ENCODE data around the gene C1orf232. TPM values are rescaled to one million over a fixed set of nuclear protein-coding genes. Genes with fewer than 3 reads are reported as not detected.

The C1orf232 gene
- total RNA-seq, 2 experiments from 2014 or later, result not detected

GRCh38 chr1:26134466-26134865 lies 34.3 kb downstream of the C1orf232 start:
- ChIA-PET CTCF (interaction anchor here (0.7 kb wide), 1 partner anchor 1780 kb away, joined by 4 read pairs; no protein-coding TSS in a partner anchor), POLR2A (no interaction called here)

DNA sequence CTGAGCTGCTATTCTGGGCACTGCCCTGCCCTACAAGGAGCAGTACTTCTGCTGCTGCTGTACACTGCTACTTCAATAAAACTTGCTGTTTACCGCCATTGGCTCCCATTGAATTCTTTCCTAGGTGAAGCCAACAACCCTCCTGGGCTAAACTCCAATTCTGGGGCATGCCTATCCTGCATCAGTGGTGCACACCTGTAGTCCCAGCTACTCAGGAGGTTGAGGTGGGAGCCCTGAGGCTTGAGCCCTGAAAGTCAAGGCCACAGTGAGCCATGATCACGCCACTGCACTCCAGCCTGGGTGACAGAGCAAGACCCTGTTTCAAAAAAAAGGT lies 36.0 kb downstream of the C1orf232 start:
- CTCF ChIA-PET, result no interaction called here
- POLR2A ChIA-PET, result no interaction called here

DNA sequence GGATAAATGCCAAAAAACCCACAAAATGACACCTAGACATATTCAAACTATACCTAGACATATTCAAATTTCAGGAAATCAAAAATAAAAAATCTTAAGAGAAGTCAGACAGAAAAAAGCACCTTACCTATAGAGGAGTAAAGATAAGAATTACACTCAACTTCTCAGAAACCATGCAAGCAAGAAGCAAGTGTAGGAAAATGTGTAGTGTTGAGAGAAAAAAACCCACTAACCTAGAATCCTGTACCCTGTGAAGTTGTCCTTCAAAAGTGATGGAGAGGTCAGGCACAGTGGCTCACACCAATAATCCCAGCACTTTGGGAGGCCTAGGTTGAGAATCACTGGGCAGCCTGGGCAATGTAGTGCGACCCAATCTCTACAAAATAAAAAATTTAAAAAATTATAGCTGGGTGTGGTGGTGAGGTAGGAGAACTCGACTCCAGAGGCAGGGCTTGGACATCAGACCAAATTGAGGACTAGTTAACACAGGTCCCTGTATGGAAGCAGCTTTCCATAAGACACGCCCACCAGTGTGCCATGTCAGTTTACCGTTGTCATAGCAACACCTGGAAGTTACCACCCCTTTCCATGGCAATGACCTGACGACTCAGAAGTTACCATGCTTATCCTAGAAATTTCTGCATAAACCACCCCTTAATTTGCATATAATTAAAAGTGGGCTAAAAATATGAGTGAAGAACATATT lies 36.5 kb downstream of the C1orf232 start:
- POLR2A ChIA-PET, result no interaction called here
- CTCF ChIA-PET, result no interaction called here

DNA sequence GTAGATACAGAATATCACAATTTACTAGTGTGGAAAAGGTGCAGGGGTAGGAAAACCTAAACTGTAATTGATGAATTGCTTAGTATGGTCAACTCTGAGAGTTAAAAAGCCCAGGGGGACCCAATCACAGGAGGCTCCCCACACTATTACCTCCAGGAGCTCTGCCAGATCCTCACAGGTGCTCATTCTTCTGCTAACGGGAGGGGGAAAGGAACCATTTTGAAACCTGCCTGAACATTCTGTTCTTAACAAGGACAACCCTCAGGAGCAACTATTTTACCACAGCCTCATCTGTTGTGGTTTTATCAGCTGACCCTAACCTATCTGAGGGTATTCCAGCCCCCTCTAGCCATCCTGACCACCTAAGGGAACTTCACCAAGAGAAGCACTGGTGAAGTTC lies 38.1 kb downstream of the C1orf232 start:
- ChIA-PET CTCF (interaction anchor here (0.6 kb wide), 1 partner anchor 72 kb away, joined by 4 read pairs; no protein-coding TSS in a partner anchor), POLR2A (no interaction called here)

- ChIA-PET CTCF (no interaction called here), POLR2A (no interaction called here)
Observed at GRCh38 chr1:26129778-26130177, 39.0 kb downstream of the C1orf232 start.

DNA sequence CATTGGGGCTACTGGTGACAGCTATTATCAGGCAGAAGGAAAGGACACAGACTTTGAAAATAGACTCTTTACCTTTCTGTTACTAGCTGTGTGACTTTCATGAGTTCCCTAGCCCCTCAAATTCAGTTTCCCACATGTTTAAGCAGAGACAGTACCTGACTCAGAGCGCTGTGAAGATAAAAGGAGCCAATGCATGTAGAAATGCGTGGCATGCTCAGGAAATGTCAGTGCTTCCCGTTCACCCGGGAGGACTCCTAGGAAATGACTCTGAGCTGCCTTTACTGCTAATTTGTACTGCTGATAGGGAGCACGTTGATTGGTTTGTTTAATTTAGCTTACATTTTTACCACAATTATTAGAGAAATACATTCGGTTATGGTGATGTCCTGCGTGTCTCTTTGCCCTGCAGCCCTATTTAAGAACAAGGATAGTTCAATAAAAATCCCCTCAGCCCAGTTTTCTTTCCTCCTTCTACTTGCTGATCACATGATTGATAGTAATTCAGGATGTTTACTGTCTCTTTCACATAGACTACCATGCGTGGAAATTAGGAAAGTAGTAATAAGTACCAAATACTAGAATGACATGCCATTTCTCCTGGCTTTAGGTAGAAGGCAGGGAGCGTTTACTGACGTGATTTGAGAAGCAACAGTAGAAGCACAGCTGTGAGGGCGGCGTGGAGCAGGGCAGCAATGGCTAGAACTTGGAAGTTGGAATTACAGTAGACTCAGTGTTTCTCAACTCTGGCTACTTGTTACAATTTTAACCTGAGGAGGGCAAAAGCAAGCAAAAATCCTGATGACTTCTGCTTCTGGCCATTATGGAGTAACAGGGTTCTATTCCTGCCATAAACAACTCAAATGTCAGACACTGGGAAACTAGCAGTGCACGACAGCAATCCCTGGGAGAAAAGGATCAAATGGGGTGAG lies 41.3 kb downstream of the C1orf232 start:
- CTCF ChIA-PET, result interaction anchor here (0.7 to 2.4 kb wide), 5 partner anchors 9 to 161 kb away, joined by 3 to 15 read pairs (median 4); no protein-coding TSS in a partner anchor
- POLR2A ChIA-PET, result interaction anchor here (0.6 kb wide), 1 partner anchor 267 kb away, joined by 6 read pairs; no protein-coding TSS in a partner anchor

DNA sequence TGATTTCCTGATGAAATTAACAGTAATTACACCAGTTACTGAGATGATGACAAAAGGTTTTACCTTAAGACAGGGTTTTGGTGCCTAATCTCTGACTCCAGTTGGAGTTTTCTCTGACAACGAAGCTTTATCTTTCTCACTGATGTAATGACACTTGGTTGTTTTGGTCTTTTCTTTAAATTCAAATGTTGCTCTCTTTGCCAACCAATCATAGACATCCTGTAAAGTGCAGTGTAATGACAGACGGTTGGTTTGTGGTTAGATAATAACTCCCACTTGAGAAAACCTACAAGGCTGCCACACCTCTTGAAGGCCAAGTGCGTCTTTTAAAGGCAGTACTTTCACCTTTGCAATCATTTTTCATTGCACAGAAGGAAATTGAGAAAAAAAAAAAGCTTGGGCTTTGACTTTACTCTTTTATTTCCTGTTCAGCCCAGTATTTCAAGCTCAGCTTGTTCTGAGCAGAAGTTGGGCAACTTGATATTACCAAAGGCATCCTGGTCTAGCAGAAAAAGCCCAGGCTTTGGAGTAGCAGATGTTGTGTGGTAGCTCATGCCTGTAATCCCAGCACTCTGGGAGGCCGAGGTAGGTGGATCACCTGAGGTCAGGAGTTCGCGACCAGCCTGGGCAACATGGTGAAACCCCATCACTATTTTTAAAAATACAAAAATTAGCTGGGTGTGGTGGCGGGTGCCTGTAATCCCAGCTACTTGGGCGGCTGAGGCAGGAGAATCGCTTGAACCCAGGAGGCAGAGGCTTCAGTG lies 42.3 kb downstream of the C1orf232 start:
- POLR2A ChIA-PET, result interaction anchor here (0.6 to 0.9 kb wide), 4 partner anchors 14 to 268 kb away, joined by 3 to 6 read pairs (median 4); partner anchors contain the start of gene PDIK1L

GRCh38 chr1:26125946-26126320 lies 42.8 kb downstream of the C1orf232 start:
- POLR2A ChIA-PET, result interaction anchor here (0.6 to 0.9 kb wide), 2 partner anchors 14 to 15 kb away, joined by 3 to 4 read pairs; partner anchors contain the start of gene PDIK1L

More for the DNA sequence above, 42.3 kb downstream of the C1orf232 start:
- CTCF ChIA-PET, result interaction anchor here (0.7 to 2.4 kb wide), 6 partner anchors 8 to 162 kb away, joined by 3 to 15 read pairs (median 4); no protein-coding TSS in a partner anchor

GRCh38 chr1:26125382-26125781 lies 43.4 kb downstream of the C1orf232 start:
- ChIA-PET CTCF (interaction anchor here (0.9 to 1.1 kb wide), 2 partner anchors 20 to 38 kb away, joined by 3 read pairs; no protein-coding TSS in a partner anchor), POLR2A (no interaction called here)

More at GRCh38 chr1:26125946-26126320, 42.8 kb downstream of the C1orf232 start:
- CTCF ChIA-PET, result interaction anchor here (0.9 to 2.4 kb wide), 4 partner anchors 8 to 38 kb away, joined by 3 to 15 read pairs (median 4); no protein-coding TSS in a partner anchor

GRCh38 chr1:26124418-26125331 lies 44.1 kb downstream of the C1orf232 start:
- ChIA-PET POLR2A (no interaction called here), CTCF (interaction anchor here (1.0 to 1.1 kb wide), 2 partner anchors 20 to 21 kb away, joined by 3 read pairs; no protein-coding TSS in a partner anchor)

- ChIA-PET POLR2A (interaction anchor here (0.5 to 1.0 kb wide), 2 partner anchors 12 to 393 kb away, joined by 3 to 4 read pairs; partner anchors contain the start of gene PDIK1L), CTCF (interaction anchor here (0.6 to 1.0 kb wide), 3 partner anchors 22 to 268 kb away, joined by 3 to 4 read pairs (median 4); no protein-coding TSS in a partner anchor)
Observed at GRCh38 chr1:26122988-26123973, 45.5 kb downstream of the C1orf232 start.

DNA sequence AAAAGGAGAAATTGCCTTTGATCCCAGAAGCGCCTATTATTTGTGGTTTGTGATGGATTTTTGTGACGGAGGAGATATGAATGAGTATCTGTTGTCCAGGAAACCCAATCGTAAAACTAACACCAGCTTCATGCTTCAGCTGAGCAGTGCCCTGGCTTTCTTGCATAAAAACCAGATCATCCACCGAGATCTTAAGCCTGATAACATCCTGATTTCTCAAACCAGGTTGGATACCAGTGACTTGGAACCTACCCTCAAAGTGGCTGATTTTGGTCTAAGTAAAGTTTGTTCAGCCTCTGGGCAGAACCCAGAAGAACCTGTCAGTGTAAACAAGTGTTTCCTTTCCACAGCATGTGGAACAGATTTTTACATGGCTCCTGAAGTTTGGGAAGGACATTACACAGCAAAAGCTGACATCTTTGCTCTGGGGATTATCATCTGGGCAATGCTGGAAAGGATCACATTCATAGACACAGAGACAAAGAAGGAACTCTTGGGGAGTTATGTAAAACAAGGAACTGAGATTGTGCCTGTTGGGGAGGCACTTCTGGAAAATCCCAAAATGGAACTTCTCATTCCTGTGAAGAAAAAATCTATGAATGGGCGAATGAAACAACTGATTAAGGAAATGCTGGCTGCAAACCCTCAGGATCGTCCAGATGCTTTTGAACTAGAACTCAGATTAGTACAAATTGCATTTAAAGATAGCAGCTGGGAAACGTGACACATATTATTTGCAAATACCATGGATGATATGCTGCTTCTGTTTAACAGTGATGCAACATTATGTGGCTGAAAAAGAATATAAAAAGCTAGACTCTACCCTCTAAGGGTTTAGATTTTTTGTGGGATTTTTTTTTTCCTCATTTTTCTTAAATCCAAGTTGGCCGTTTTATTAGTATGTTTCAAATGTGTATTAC lies 46.6 kb downstream of the C1orf232 start:
- POLR2A ChIA-PET, result no interaction called here
- CTCF ChIA-PET, result no interaction called here

DNA sequence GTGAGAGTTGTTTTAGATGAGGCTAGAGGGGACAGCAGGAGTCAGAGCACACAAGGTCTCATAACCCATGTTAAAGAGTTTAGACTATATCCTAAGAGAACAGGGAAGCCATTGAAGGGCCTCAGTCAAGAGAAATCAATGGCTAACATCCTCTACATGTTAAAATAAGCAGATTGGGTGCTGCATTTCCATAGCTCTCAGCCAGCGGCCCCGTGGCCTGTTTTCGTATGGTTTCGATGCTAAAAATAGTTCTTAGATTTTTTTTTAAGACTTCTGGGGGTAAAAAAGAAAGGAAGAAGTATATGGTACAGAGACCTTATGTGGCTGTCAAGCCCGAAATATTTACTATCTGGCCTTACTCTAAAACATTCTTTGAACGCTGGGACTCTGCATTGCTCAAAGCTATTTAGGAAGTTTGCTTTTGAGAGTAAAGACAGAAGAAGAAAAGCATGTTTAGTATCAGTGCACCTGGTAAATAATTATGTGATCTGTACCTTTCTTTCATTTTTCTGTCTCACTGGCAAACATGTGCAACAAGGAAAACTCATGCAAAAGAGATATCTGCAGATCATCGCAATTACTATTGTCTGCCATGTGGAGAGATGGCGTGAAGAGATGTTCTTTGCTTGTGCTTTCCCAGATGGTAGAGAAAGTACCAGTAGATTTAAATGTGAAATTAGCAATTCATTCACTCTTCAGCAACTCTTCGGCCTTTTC lies 48.7 kb downstream of the C1orf232 start:
- ChIA-PET POLR2A (no interaction called here), CTCF (no interaction called here)

GRCh38 chr1:26114165-26114927 lies 54.4 kb downstream of the C1orf232 start:
- ChIA-PET CTCF (interaction anchor here (0.9 to 1.2 kb wide), 3 partner anchors 13 to 37 kb away, joined by 3 to 4 read pairs (median 3); no protein-coding TSS in a partner anchor), POLR2A (no interaction called here)
